NCI-H345 (cell line): ENCODE results near the gene CDC14B.
A peak's percentile ranks its signal among the peaks of the same experiment; 100 is the strongest.
"Not testable (repeated sequence)": the region's sequence is repeated elsewhere in the genome, so short reads cannot be mapped to it uniquely, and the experiment has no call there.

Experiments used
- DNase-seq: peaks from one replicate; lab custom pipeline; 2025; lab: John Stamatoyannopoulos, UW

The CDC14B gene

GRCh38 chr9:96621618-96622017 lies 2.0 kb upstream of the CDC14B start:
- DNase-seq: no peak

GRCh38 chr9:96620832-96621269 lies 1.2 kb upstream of the CDC14B start:
- DNase-seq: no peak

DNA sequence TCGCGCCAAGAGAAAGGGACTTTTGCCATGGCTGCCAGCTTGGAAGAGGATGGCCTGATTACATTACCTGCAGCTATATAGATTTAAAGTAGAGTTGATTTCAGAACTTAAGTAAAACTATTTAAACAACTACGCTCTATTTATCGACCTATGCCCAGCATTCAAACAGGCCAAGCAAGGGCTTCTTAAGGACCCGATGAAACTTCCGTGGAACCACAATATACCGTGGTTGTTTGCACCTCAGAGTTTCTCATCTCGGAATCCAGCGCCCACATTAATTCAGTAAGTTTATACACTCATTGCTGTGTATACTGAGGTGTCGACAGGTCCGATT lies 505 bp upstream of the CDC14B start:
- DNase-seq: no peak

DNA sequence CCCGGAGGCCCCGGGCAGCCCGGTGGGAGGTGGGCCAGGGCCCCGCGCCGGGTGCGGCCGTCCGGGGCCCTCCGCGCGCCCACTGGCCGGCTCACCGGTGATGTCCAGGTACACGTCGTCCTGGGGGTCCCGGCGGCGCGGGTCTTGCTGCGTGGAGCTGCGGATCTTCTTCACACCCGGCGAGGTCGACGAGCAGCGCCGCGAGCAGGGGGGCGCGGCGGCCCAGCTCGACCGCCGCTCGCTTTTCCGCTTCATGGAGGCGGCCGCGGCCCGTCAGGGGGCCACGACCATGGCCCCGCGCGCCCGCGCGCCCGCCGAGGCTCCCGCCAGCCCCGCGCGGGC lies 548 bp downstream of the CDC14B start:
- DNase-seq: no peak

GRCh38 chr9:96618209-96619123 lies 1.2 kb downstream of the CDC14B start:
- no peak for DNase-seq

GRCh38 chr9:96617439-96618185 lies 2.0 kb downstream of the CDC14B start:
- DNase-seq: no peak

DNA sequence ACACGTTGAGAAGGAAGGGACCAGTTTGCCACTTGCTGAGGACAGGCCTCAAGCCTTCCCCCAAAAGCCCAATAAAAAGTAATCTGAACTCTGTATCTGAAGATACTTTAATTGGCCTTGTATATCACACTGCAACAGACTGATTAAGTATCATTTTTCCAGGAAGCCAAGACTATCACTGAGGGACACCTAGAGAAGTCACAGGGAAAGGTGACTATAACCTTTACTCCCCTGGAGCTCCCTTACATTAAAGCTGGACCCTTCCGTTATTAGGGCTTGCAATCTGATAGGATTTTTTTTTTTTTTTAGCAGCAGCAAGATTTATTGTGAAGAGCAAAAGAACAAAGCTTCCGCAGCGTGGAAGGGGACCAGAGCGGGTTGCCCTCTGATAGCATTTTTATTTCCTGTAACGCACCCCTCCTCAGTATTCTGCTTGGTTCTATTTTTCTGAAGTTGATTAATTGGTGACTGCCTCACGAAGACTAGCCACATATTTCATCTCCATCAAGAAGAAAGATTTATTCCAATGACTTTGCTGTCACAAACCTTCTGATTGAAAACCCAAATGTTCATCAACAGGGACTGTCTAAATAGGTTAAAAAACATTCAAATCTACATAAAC lies 2.7 kb downstream of the CDC14B start:
- no peak for DNase-seq

GRCh38 chr9:96615411-96615810 lies 4.2 kb downstream of the CDC14B start:
- no peak for DNase-seq

DNA sequence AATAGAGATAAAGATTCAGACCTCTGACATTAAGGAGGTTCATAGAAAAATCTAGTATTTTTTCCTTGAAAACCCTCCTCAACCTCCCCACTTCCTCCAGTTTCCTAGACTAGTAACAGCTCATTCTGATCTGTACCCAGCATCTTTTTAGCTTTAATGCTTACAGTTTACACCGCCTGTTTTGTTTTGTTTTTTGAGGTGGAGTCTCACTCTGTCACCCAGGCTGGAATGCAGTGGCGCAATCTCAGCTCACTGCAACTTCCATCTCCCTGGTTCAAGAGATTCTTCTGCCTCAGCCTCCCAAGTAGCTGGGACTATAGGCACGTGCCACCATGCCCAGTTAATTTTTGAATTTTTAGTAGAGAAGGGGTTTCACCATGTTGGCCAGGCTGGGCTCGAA lies 5.0 kb downstream of the CDC14B start:
- DNase-seq: not testable (repeated sequence)

GRCh38 chr9:96612966-96613589 lies 6.6 kb downstream of the CDC14B start:
- DNase-seq: no peak

- peak; percentile 88 for DNase-seq
Observed at GRCh38 chr9:96612105-96612965, 7.3 kb downstream of the CDC14B start.

GRCh38 chr9:96611302-96611701 lies 8.3 kb downstream of the CDC14B start:
- DNase-seq: no peak

- DNase-seq: no peak
Observed at GRCh38 chr9:96609732-96610131, 9.9 kb downstream of the CDC14B start.

DNA sequence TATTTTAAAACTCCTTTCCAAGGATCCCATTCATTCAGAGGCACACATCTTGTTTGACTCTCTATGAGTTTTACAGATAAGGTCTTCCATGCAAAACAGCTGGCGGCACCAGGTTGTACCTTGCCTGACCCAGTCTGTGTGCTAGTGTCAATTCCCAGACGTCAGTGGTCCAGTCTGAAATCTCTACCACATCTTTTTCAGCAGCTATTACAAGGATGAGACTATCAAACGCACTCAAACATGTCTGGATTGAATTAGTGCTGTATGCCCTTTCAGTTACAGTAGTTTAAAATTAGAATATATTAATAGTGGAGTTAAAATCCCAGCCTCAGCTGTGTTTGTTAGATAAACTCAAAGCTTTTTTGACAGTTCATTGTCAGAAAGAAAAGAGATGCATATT lies 11.7 kb downstream of the CDC14B start:
- no peak for DNase-seq

GRCh38 chr9:96605328-96605727 lies 14.3 kb downstream of the CDC14B start:
- DNase-seq: no peak

DNA sequence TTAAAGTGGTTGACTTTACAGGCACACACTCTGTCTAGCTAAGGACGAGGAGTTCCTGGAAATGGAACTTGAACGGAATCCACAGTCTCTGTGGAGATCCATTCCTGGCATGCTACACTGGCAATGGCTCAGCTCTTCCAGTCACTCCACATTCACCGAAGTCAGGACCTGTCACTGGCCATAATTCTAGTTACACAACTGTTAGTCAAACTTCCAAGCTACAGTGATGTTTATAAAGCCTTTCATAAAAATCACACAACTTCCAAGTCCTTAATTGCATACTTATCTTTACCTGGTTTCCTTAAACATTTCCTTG lies 15.7 kb downstream of the CDC14B start:
- DNase-seq: no peak

GRCh38 chr9:96603305-96604003 lies 16.2 kb downstream of the CDC14B start:
- DNase-seq: no peak

GRCh38 chr9:96599298-96599697 lies 20.3 kb downstream of the CDC14B start:
- no peak for DNase-seq

DNA sequence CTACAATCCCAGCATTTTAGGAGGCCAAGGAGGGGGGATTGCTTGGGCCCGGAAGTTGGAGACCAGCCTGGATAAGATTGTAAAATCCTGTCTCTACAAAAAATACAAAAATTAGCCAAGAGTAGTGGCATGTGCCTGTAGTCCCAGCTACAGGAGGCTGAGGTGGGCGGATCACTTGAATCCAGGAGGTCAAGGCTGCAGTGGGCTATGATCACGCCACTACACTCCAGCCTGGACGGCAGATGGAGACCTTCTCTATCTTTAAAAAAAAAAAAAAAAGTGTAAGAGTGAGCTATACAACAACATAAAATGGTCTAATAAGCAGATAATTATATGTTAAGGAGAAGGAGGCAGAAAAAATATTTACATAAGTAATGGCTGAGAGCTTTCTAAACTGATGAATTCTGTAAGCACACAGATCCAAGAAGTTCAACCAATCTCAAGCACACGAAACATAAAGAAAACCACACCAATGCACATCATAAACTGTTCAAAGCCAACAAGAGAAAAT lies 23.0 kb downstream of the CDC14B start:
- DNase-seq: no peak

GRCh38 chr9:96587338-96588315 lies 32.0 kb downstream of the CDC14B start:
- DNase-seq: no peak
